ENCODE results near the gene ARPC1B. TPM values are rescaled to one million over a fixed set of nuclear protein-coding genes. Genes with fewer than 3 reads are reported as not detected.

ARPC1B gene
- total and polyA plus RNA-seq, 2 donors (not counting 1 experiment from before 2014, with no cell fraction given), result 142 to 563 TPM

GRCh38 chr7:99325001-99325493 lies 49.5 kb upstream of the ARPC1B start:
- ATAC-seq (ENCODE audit: low read depth), result no peak
- ChIA-PET POLR2A (interaction anchor here (0.5 to 1.0 kb wide), 3 partner anchors 84 to 455 kb away, joined by 3 to 4 read pairs (median 3); partner anchors contain the start of genes BUD31 and ZNF655), CTCF (interaction anchor here (0.6 to 1.1 kb wide), 3 partner anchors 11 to 285 kb away, joined by 3 to 4 read pairs (median 3); no protein-coding TSS in a partner anchor)
- H3K27me3 Mint-ChIP-seq, result no peaks in the 10 kb centered on the region
- Histone ChIP-seq H3K79me2 (ENCODE audit: control insufficient read depth, insufficient read depth, low read length) (peaks cover 52% of the 10 kb centered on the region), H3K36me3 (replicated peaks in 1 of 2; ENCODE audit: control extremely low read depth in 1 of 2, control insufficient read depth in 1 of 2, extremely low read depth in 1 of 2, insufficient read depth in 2 of 2, low read length in 1 of 2) (no peaks in the 10 kb centered on the region), H3K9ac (ENCODE audit: low read length) (peak overlapping the region; percentile 81), H4K20me1 (ENCODE audit: control insufficient read depth, insufficient read depth, low read length, poor library complexity, severe bottlenecking) (peaks cover 37% of the 10 kb centered on the region), H3K4me2 (replicated peaks; ENCODE audit: low read depth, low read length, poor library complexity, severe bottlenecking) (peak overlapping the region; percentile 99), H2AFZ (ENCODE audit: insufficient read depth, low read depth, low read length, poor library complexity, severe bottlenecking) (peak overlapping the region; percentile 98), H3K9me3 (ENCODE audit: control extremely low read depth in 1 of 3, control insufficient read depth in 2 of 3, insufficient read depth in 1 of 3, low read length in 2 of 3) (no peaks in the 10 kb centered on the region), H3K27ac (ENCODE audit: low read length in 2 of 2) (peak overlapping the region; percentile 53 to 80), H3K4me3 (ENCODE audit: control extremely low read depth in 1 of 5, extremely low read depth in 1 of 5, insufficient read depth in 1 of 5, low read depth in 2 of 5, low read length in 4 of 5) (peak overlapping the region; percentile 70 to 99 (median 91)), H3K27me3 (replicated peaks in 1 of 4; ENCODE audit: control extremely low read depth in 1 of 4, control insufficient read depth in 3 of 4, insufficient read depth in 4 of 4, low read length in 3 of 4) (no peaks in the 10 kb centered on the region), H3K4me1 (ENCODE audit: control insufficient read depth in 2 of 2, insufficient read depth in 2 of 2, low read length in 2 of 2) (peaks cover 22 to 28% of the 10 kb centered on the region in 2 donors)
- no peak for TF ChIP-seq CTCF (IDR thresholded peaks at IDR 0.05)
- TF ChIP-seq EZH2 (IDR thresholded peaks at IDR 0.05; ENCODE audit: borderline replicate concordance, insufficient read depth, low read depth, low read length, poor library complexity, severe bottlenecking), result no peak
- DNase-seq, result no peak
- H3K27ac Mint-ChIP-seq, result peak overlapping the region; percentile 92
- no peaks in the 10 kb centered on the region for H3K9me3 Mint-ChIP-seq (ENCODE audit: insufficient read depth)
- H3K4me3 Mint-ChIP-seq, result peak overlapping the region; percentile 85
- intact Hi-C loops (cut with micrococcal nuclease), result loop anchor here (1.0 to 5.0 kb wide), 4 partner anchors 50 to 292 kb away; partner anchors contain the start of genes ARPC1B, ATP5MF, BUD31 and PDAP1
- WGBS (ENCODE audit: insufficient coverage), result 45% methylated on average over 12 of the region's 14 CpGs
- peaks cover 30% of the 10 kb centered on the region for H3K4me1 Mint-ChIP-seq

All from B cell (primary cell).